Activated naive CD4-positive, alpha-beta T cell treated with anti-CD3 and anti-CD28 coated beads, Interleukin-2, amount 50 U/mL, for 24 hours (primary cell): Measurements from ENCODE around the gene ATXN2.
"Not testable (repeated sequence)": the region's sequence is repeated elsewhere in the genome, so short reads cannot be mapped to it uniquely, and the experiment has no call there.

Experiments
- H3K27ac Mint-ChIP-seq: one replicate; pipeline ENCODE4 v1.8.0; 2021; ENCODE audit warnings: mild to moderate bottlenecking, mixed read lengths
- H3K27me3 Mint-ChIP-seq: one replicate; pipeline ENCODE4 v1.8.0; 2021; ENCODE audit warnings: mixed read lengths
- H3K36me3 Mint-ChIP-seq: one replicate; pipeline ENCODE4 v1.8.0; 2021; ENCODE audit warnings: mixed read lengths
- H3K4me1 Mint-ChIP-seq: one replicate; pipeline ENCODE4 v1.8.0; 2021; ENCODE audit warnings: mixed read lengths
- H3K4me3 Mint-ChIP-seq: one replicate; pipeline ENCODE4 v1.8.0; 2021; ENCODE audit warnings: mild to moderate bottlenecking, mixed read lengths
- H3K9me3 Mint-ChIP-seq: one replicate; pipeline ENCODE4 v1.8.0; 2021; ENCODE audit warnings: mixed read lengths

ATXN2 gene

GRCh38 chr12:111408116-111408440 is 191.0 kb downstream of the ATXN2 start:
- no peaks in the 10 kb centered on the region for H3K9me3 Mint-ChIP-seq

GRCh38 chr12:111407377-111408115 is 191.6 kb downstream of the ATXN2 start:
- peak overlapping the region; percentile 90 for H3K4me3 Mint-ChIP-seq
- no peaks in the 10 kb centered on the region for H3K9me3 Mint-ChIP-seq

More at GRCh38 chr12:111408116-111408440, 191.0 kb downstream of the ATXN2 start:
- Mint-ChIP-seq H3K4me1 (peaks cover 61% of the 10 kb centered on the region), H3K4me3 (peak overlapping the region; percentile 90), H3K27me3 (no peaks in the 10 kb centered on the region), H3K36me3 (no peaks in the 10 kb centered on the region), H3K27ac (peak overlapping the region; percentile 76)

GRCh38 chr12:111406474-111407376 is 192.4 kb downstream of the ATXN2 start:
- peaks cover 52% of the 10 kb centered on the region for H3K4me1 Mint-ChIP-seq
- H3K36me3 Mint-ChIP-seq = no peaks in the 10 kb centered on the region
- H3K27ac Mint-ChIP-seq = peak overlapping the region; percentile 79
- H3K4me3 Mint-ChIP-seq = peak overlapping the region; percentile 90
- H3K9me3 Mint-ChIP-seq = no peaks in the 10 kb centered on the region
- H3K27me3 Mint-ChIP-seq = no peaks in the 10 kb centered on the region

More at GRCh38 chr12:111407377-111408115, 191.6 kb downstream of the ATXN2 start:
- Mint-ChIP-seq H3K27ac (peak overlapping the region; percentile 76), H3K4me1 (peaks cover 60% of the 10 kb centered on the region), H3K27me3 (no peaks in the 10 kb centered on the region), H3K36me3 (no peaks in the 10 kb centered on the region)

GRCh38 chr12:111405859-111406473 is 193.1 kb downstream of the ATXN2 start, which contains the start of gene SH2B3:
TSS of gene SH2B3 (plus strand) at chr12:111405923. CDS start at chr12:111418146, 12,223 bp downstream.
- Mint-ChIP-seq H3K27me3 (no peaks in the 10 kb centered on the region), H3K27ac (peak within 1 kb of the TSS; percentile 99), H3K9me3 (no peaks in the 10 kb centered on the region), H3K4me3 (peak within 1 kb of the TSS; percentile 96), H3K4me1 (peaks cover 50% of the 10 kb centered on the region), H3K36me3 (no peaks in the 10 kb centered on the region)

GRCh38 chr12:111405149-111405858 is 193.8 kb downstream of the ATXN2 start:
- H3K4me3 Mint-ChIP-seq = peak overlapping the region; percentile 96
- no peaks in the 10 kb centered on the region for H3K9me3 Mint-ChIP-seq
- H3K27ac Mint-ChIP-seq = peak overlapping the region; percentile 99
- no peaks in the 10 kb centered on the region for H3K27me3 Mint-ChIP-seq
- H3K36me3 Mint-ChIP-seq = no peaks in the 10 kb centered on the region
- H3K4me1 Mint-ChIP-seq = peaks cover 44% of the 10 kb centered on the region

- H3K27ac Mint-ChIP-seq = peak overlapping the region; percentile 99
- H3K4me1 Mint-ChIP-seq = peaks cover 48% of the 10 kb centered on the region
- no peaks in the 10 kb centered on the region for H3K36me3 Mint-ChIP-seq
- no peaks in the 10 kb centered on the region for H3K9me3 Mint-ChIP-seq
- H3K4me3 Mint-ChIP-seq = peak overlapping the region; percentile 96
- no peaks in the 10 kb centered on the region for H3K27me3 Mint-ChIP-seq
Observed at GRCh38 chr12:111404362-111405148, 194.6 kb downstream of the ATXN2 start.

GRCh38 chr12:111402490-111402824 is 196.7 kb downstream of the ATXN2 start:
- not testable (repeated sequence) for H3K4me3 Mint-ChIP-seq, H3K36me3 Mint-ChIP-seq, H3K27ac Mint-ChIP-seq, H3K27me3 Mint-ChIP-seq, H3K9me3 Mint-ChIP-seq
- peaks cover 43% of the 10 kb centered on the region for H3K4me1 Mint-ChIP-seq
